ENCODE data around the gene MARVELD1. TPM values are rescaled to one million over a fixed set of nuclear protein-coding genes. Genes with fewer than 3 reads are reported as not detected.

Gene MARVELD1
- total RNA-seq, 1 experiment from 2014 or later, result 53.1 TPM

DNA sequence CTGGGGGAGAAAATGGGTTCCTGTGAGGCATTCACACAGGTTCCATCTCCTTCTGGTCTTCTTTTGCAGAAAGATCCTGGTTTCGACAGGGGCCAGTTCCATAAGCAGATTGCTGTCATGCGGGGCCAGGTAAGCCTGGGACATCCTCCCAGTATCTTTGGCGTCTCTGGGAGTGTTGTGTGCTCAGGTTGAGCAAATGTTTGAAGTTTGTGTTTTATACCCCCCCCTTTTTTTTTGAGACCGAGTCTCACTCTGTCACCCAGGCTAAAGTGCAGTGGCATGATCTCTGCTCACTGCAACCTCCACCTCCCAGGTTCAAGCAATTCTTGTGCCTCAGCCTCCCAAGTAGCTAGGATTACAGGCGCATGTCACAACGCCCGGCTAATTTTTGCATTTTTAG lies 46.5 kb upstream of the MARVELD1 start:
- TF ChIP-seq, protein P1, sequence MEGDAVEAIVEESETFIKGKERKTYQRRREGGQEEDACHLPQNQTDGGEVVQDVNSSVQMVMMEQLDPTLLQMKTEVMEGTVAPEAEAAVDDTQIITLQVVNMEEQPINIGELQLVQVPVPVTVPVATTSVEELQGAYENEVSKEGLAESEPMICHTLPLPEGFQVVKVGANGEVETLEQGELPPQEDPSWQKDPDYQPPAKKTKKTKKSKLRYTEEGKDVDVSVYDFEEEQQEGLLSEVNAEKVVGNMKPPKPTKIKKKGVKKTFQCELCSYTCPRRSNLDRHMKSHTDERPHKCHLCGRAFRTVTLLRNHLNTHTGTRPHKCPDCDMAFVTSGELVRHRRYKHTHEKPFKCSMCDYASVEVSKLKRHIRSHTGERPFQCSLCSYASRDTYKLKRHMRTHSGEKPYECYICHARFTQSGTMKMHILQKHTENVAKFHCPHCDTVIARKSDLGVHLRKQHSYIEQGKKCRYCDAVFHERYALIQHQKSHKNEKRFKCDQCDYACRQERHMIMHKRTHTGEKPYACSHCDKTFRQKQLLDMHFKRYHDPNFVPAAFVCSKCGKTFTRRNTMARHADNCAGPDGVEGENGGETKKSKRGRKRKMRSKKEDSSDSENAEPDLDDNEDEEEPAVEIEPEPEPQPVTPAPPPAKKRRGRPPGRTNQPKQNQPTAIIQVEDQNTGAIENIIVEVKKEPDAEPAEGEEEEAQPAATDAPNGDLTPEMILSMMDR (IDR thresholded peaks at IDR 0.05), result no peak
- no peak for TF ChIP-seq SIN3A (IDR thresholded peaks at IDR 0.05; ENCODE audit: borderline replicate concordance, insufficient read depth, low read depth, low read length)
- TF ChIP-seq, protein P2, sequence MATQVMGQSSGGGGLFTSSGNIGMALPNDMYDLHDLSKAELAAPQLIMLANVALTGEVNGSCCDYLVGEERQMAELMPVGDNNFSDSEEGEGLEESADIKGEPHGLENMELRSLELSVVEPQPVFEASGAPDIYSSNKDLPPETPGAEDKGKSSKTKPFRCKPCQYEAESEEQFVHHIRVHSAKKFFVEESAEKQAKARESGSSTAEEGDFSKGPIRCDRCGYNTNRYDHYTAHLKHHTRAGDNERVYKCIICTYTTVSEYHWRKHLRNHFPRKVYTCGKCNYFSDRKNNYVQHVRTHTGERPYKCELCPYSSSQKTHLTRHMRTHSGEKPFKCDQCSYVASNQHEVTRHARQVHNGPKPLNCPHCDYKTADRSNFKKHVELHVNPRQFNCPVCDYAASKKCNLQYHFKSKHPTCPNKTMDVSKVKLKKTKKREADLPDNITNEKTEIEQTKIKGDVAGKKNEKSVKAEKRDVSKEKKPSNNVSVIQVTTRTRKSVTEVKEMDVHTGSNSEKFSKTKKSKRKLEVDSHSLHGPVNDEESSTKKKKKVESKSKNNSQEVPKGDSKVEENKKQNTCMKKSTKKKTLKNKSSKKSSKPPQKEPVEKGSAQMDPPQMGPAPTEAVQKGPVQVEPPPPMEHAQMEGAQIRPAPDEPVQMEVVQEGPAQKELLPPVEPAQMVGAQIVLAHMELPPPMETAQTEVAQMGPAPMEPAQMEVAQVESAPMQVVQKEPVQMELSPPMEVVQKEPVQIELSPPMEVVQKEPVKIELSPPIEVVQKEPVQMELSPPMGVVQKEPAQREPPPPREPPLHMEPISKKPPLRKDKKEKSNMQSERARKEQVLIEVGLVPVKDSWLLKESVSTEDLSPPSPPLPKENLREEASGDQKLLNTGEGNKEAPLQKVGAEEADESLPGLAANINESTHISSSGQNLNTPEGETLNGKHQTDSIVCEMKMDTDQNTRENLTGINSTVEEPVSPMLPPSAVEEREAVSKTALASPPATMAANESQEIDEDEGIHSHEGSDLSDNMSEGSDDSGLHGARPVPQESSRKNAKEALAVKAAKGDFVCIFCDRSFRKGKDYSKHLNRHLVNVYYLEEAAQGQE (IDR thresholded peaks at IDR 0.05; ENCODE audit: insufficient read depth in 1 of 2, low read depth in 2 of 2, low read length in 1 of 2), result no peak
- TF ChIP-seq TCF7L2 (IDR thresholded peaks at IDR 0.05; ENCODE audit: low read depth, low read length), result no peak
- TF ChIP-seq POLR2AphosphoS5 (IDR thresholded peaks at IDR 0.05; ENCODE audit: low read depth, low read length), result no peak
- ChIA-PET POLR2A (no interaction called here), CTCF (interaction anchor here (0.7 kb wide), 1 partner anchor 14 kb away, joined by 3 read pairs; no protein-coding TSS in a partner anchor)
- no TSS peak for BruUV-seq (replicated peaks)
- no peak for ATAC-seq
- H3K27me3 ChIP-seq (ENCODE audit: control insufficient read depth, insufficient read depth, low read length), result no peaks in the 10 kb centered on the region
- no peak for DNase-seq (ENCODE audit: low read depth, low spot score)
- intact Hi-C loops (cut with micrococcal nuclease; ENCODE audit: unreplicated experiment) (no loop called here), in situ Hi-C loops (cut with HindIII; ENCODE audit: low pct_unique_long_range_greater_than_20kb, low sequenced_read_pairs) (no loop called here)
- peaks cover 9% of the 10 kb centered on the region for H3K36me3 ChIP-seq (ENCODE audit: control insufficient read depth, insufficient read depth, low read length)
- H3K9me3 ChIP-seq (ENCODE audit: control insufficient read depth, insufficient read depth, low read depth, low read length), result no peaks in the 10 kb centered on the region
- no peak overlapping the region for H3K4me3 ChIP-seq (ENCODE audit: low read depth in 2 of 2, low read length in 2 of 2)
- H3K4me1 ChIP-seq (ENCODE audit: control insufficient read depth, insufficient read depth, low read length), result no peaks in the 10 kb centered on the region
- no peak overlapping the region for H3K27ac ChIP-seq (ENCODE audit: low read length)

DNA sequence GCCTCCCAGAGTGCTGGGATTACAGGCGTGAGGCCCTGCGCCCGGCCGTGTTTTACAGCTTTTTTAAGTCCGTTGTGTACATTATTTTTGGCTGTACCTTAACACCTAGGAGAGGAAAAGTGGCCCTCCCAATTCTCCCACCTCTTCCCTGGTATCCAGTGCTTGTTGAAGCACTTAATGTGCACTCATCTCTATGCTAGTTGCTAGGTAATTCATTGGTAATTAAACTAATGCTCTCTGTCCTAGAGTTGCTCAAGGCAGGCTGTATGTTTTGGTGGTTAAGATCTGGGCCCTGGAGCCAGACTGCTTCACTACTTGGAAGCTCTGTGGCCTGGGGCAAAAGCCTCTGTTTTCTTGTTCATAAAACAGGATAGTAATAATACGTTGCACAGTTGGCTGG lies 46.1 kb upstream of the MARVELD1 start:
- Histone ChIP-seq H3K4me1 (ENCODE audit: control insufficient read depth, insufficient read depth, low read length) (no peaks in the 10 kb centered on the region), H3K27me3 (ENCODE audit: control insufficient read depth, insufficient read depth, low read length) (no peaks in the 10 kb centered on the region), H3K9me3 (ENCODE audit: control insufficient read depth, insufficient read depth, low read depth, low read length) (no peaks in the 10 kb centered on the region), H3K4me3 (ENCODE audit: low read depth in 2 of 2, low read length in 2 of 2) (no peak overlapping the region), H3K27ac (ENCODE audit: low read length) (no peak overlapping the region), H3K36me3 (ENCODE audit: control insufficient read depth, insufficient read depth, low read length) (peaks cover 7% of the 10 kb centered on the region)
- CTCF ChIA-PET, result interaction anchor here (0.7 kb wide), 1 partner anchor 14 kb away, joined by 3 read pairs; no protein-coding TSS in a partner anchor
- ATAC-seq, result no peak
- intact Hi-C loops (cut with micrococcal nuclease; ENCODE audit: unreplicated experiment), result no loop called here
- POLR2A ChIA-PET, result no interaction called here
- TF ChIP-seq POLR2AphosphoS5 (IDR thresholded peaks at IDR 0.05; ENCODE audit: low read depth, low read length), result no peak
- TF ChIP-seq, protein P1 (IDR thresholded peaks at IDR 0.05), result no peak
- TF ChIP-seq, protein P2 (IDR thresholded peaks at IDR 0.05; ENCODE audit: insufficient read depth in 1 of 2, low read depth in 2 of 2, low read length in 1 of 2), result no peak
- no peak for TF ChIP-seq TCF7L2 (IDR thresholded peaks at IDR 0.05; ENCODE audit: low read depth, low read length)
- TF ChIP-seq SIN3A (IDR thresholded peaks at IDR 0.05; ENCODE audit: borderline replicate concordance, insufficient read depth, low read depth, low read length), result no peak
- no peak for DNase-seq (ENCODE audit: low read depth, low spot score)
- BruUV-seq (replicated peaks), result no TSS peak
- in situ Hi-C loops (cut with HindIII; ENCODE audit: low pct_unique_long_range_greater_than_20kb, low sequenced_read_pairs), result no loop called here

Data from Panc1 (cell line).